ENCODE data around the gene APOF. TPM values are rescaled to one million over a fixed set of nuclear protein-coding genes. Genes with fewer than 3 reads are reported as not detected.

Gene APOF
- total RNA-seq, 1 experiment from 2014 or later: not detected

Other genes with a start within 250 kb of the APOF start
- 1,215 and 2,760 TPM in 2 replicates for gene RPL41, start 246.2 kb downstream of the APOF start, total RNA-seq (2014; rRNA removed; shearing (Covaris generic))
- gene ZC3H10, start 244.6 kb downstream of the APOF start, total RNA-seq (2014; rRNA removed; shearing (Covaris generic)): 3.6 and 7.3 TPM in 2 replicates
- 138 and 170 TPM in 2 replicates for gene ESYT1, start 234.6 kb downstream of the APOF start, total RNA-seq (2014; rRNA removed; shearing (Covaris generic))
- gene MYL6B, start 210.3 kb downstream of the APOF start, total RNA-seq (2014; rRNA removed; shearing (Covaris generic)): 71.9 and 97.8 TPM in 2 replicates
- 4,832 and 5,659 TPM in 2 replicates for gene MYL6, start 204.5 kb downstream of the APOF start, total RNA-seq (2014; rRNA removed; shearing (Covaris generic))
- 20.9 and 33.4 TPM in 2 replicates for gene SMARCC2, start 173.4 kb downstream of the APOF start, total RNA-seq (2014; rRNA removed; shearing (Covaris generic))
- gene RNF41, start 140.9 kb downstream of the APOF start, total RNA-seq (2014; rRNA removed; shearing (Covaris generic)): 28.5 and 46.7 TPM in 2 replicates
- gene NABP2, start 138.5 kb downstream of the APOF start, total RNA-seq (2014; rRNA removed; shearing (Covaris generic)): 47.8 and 55.7 TPM in 2 replicates
- gene SLC39A5, start 132.8 kb downstream of the APOF start, total RNA-seq (2014; rRNA removed; shearing (Covaris generic)): not detected in 2 replicates
- gene ANKRD52, start 104.5 kb downstream of the APOF start, total RNA-seq (2014; rRNA removed; shearing (Covaris generic)): 9.6 and 12.7 TPM in 2 replicates
- 7.9 and 13.4 TPM in 2 replicates for gene COQ10A, start 95.9 kb downstream of the APOF start, total RNA-seq (2014; rRNA removed; shearing (Covaris generic))
- gene CS, start 62.5 kb downstream of the APOF start, total RNA-seq (2014; rRNA removed; shearing (Covaris generic)): 65.7 and 109 TPM in 2 replicates
- gene CNPY2, start 46.9 kb downstream of the APOF start, total RNA-seq (2014; rRNA removed; shearing (Covaris generic)): 100 and 161 TPM in 2 replicates
- gene PAN2, start 28.9 kb downstream of the APOF start, total RNA-seq (2014; rRNA removed; shearing (Covaris generic)): 6.9 and 15.9 TPM in 2 replicates
- 1.4 TPM in 1 of 2 replicates, not detected in the other for gene IL23A, start 24.0 kb downstream of the APOF start, total RNA-seq (2014; rRNA removed; shearing (Covaris generic))
- 37.0 and 63.3 TPM in 2 replicates for gene STAT2, start 2.8 kb downstream of the APOF start, total RNA-seq (2014; rRNA removed; shearing (Covaris generic))
- 7.4 and 11.9 TPM in 2 replicates for gene TIMELESS, start 86.6 kb upstream of the APOF start, total RNA-seq (2014; rRNA removed; shearing (Covaris generic))
- 0.08 TPM in 1 of 2 replicates, not detected in the other for gene MIP, start 91.8 kb upstream of the APOF start, total RNA-seq (2014; rRNA removed; shearing (Covaris generic))
- 0.69 and 1.4 TPM in 2 replicates for gene SPRYD4, start 105.7 kb upstream of the APOF start, total RNA-seq (2014; rRNA removed; shearing (Covaris generic))
- not detected in 2 replicates for gene GLS2, start 125.3 kb upstream of the APOF start, total RNA-seq (2014; rRNA removed; shearing (Covaris generic))
- 17.0 and 31.0 TPM in 2 replicates for gene RBMS2, start 159.0 kb upstream of the APOF start, total RNA-seq (2014; rRNA removed; shearing (Covaris generic))

All from SJSA1 (cell line).